H9 (cell line): ENCODE results near the gene CCSER1. TPM values are rescaled to one million over a fixed set of nuclear protein-coding genes. Genes with fewer than 3 reads are reported as not detected.
A peak's percentile ranks its signal among the peaks of the same experiment; 100 is the strongest.
"Not testable (repeated sequence)": the region's sequence is repeated elsewhere in the genome, so short reads cannot be mapped to it uniquely, and the experiment has no call there.

ENCODE experiments used
- DNase-seq: peaks from one replicate; pipeline ENCODE4 v3.0.0-alpha.2; 2017
- H2AFZ ChIP-seq: one replicate; pipeline ENCODE4 v1.6.1; 2013; ENCODE audit warnings: mild to moderate bottlenecking, low read length, control low read depth, moderate library complexity
- H2AK5ac ChIP-seq: 2 replicates; pipeline ENCODE4 v1.6.1; 2013; ENCODE audit warnings: low read length, control low read depth, mixed read lengths; ENCODE audit not compliant: insufficient read length
- H2BK120ac ChIP-seq: one replicate; pipeline ENCODE4 v1.6.1; 2013; ENCODE audit warnings: low read depth, mild to moderate bottlenecking, low read length, control low read depth, inconsistent platforms; ENCODE audit not compliant: poor library complexity, severe bottlenecking
- H2BK12ac ChIP-seq: 2 replicates; pipeline ENCODE4 v1.6.1; 2013; ENCODE audit warnings: low read length, control low read depth, mixed read lengths, low read depth; ENCODE audit not compliant: insufficient read length
- H2BK15ac ChIP-seq: 2 replicates; pipeline ENCODE4 v1.6.1; 2013; ENCODE audit warnings: low read depth, low read length, control low read depth
- H2BK20ac ChIP-seq: one replicate; pipeline ENCODE4 v1.6.1; 2013; ENCODE audit warnings: low read depth, mild to moderate bottlenecking, low read length, control low read depth, inconsistent platforms; ENCODE audit not compliant: poor library complexity, severe bottlenecking
- H2BK5ac ChIP-seq: 2 replicates; pipeline ENCODE4 v1.6.1; 2013; ENCODE audit warnings: low read length, control low read depth, mixed read lengths; ENCODE audit not compliant: insufficient read length
- H3K14ac ChIP-seq: 2 replicates; pipeline ENCODE4 v1.6.1; 2013; ENCODE audit warnings: low read length, control low read depth; ENCODE audit not compliant: insufficient read depth
- H3K18ac ChIP-seq: 2 replicates; pipeline ENCODE4 v1.6.1; 2013; ENCODE audit warnings: low read depth, mild to moderate bottlenecking, mixed read lengths, low read length, control low read depth; ENCODE audit not compliant: insufficient read length
- H3K23ac ChIP-seq: 2 replicates; pipeline ENCODE4 v1.6.1; 2013; ENCODE audit warnings: low read length, control low read depth, mixed read lengths, low read depth; ENCODE audit not compliant: insufficient read length
- H3K23me2 ChIP-seq: 2 replicates; pipeline ENCODE4 v1.6.1; 2013; ENCODE audit warnings: low read depth, mild to moderate bottlenecking, mixed read lengths, low read length, control low read depth; ENCODE audit not compliant: insufficient read length, poor library complexity, severe bottlenecking
- H3K27ac ChIP-seq: 2 replicates; pipeline ENCODE4 v1.5.1; 2013; ENCODE audit warnings: low read length, control low read depth, mixed read lengths, low read depth; ENCODE audit not compliant: insufficient read length
- H3K27me3 ChIP-seq: 2 replicates; pipeline ENCODE4 v1.6.1; 2013; ENCODE audit warnings: low read length, control low read depth, inconsistent platforms; ENCODE audit not compliant: insufficient read depth
- H3K4ac ChIP-seq: 2 replicates; pipeline ENCODE4 v1.6.1; 2013; ENCODE audit warnings: low read depth, mild to moderate bottlenecking, control low read depth, inconsistent platforms, low read length, moderate library complexity
- H3K4me1 ChIP-seq: 2 replicates; pipeline ENCODE4 v1.6.1; 2013; ENCODE audit warnings: low read length, control low read depth, inconsistent platforms; ENCODE audit not compliant: insufficient read depth
- H3K4me2 ChIP-seq: 2 replicates; pipeline ENCODE4 v1.6.1; 2013; ENCODE audit warnings: low read length, control low read depth, mixed read lengths; ENCODE audit not compliant: insufficient read length, insufficient read depth
- H3K56ac ChIP-seq: 2 replicates; pipeline ENCODE4 v1.6.1; 2013; ENCODE audit warnings: low read depth, mild to moderate bottlenecking, mixed read lengths, low read length, control low read depth; ENCODE audit not compliant: insufficient read length
- H3K79me1 ChIP-seq: 2 replicates; pipeline ENCODE4 v1.6.1; 2013; ENCODE audit warnings: low read depth, mild to moderate bottlenecking, moderate library complexity, low read length, control low read depth, inconsistent platforms; ENCODE audit not compliant: insufficient read depth, poor library complexity, severe bottlenecking
- H3K79me2 ChIP-seq: 2 replicates; pipeline ENCODE4 v1.6.1; 2013; ENCODE audit warnings: low read length, control low read depth, inconsistent platforms; ENCODE audit not compliant: insufficient read depth
- H3K9ac ChIP-seq: 2 replicates; pipeline ENCODE4 v1.6.1; 2013; ENCODE audit warnings: low read length, control low read depth, mixed read lengths; ENCODE audit not compliant: insufficient read length; ENCODE audit errors: extremely low read depth
- H3K9me3 ChIP-seq: one replicate; pipeline ENCODE4 v1.6.1; 2013; ENCODE audit warnings: low read depth, low read length, inconsistent platforms; ENCODE audit not compliant: control insufficient read depth
- H3T11ph ChIP-seq: one replicate; pipeline ENCODE4 v1.6.1; 2013; ENCODE audit warnings: mild to moderate bottlenecking, low read length, control low read depth, inconsistent platforms
- H4K20me1 ChIP-seq: one replicate; pipeline ENCODE4 v1.6.1; 2013; ENCODE audit not compliant: control insufficient read depth, insufficient read length, insufficient read depth
- H4K5ac ChIP-seq: 2 replicates; pipeline ENCODE4 v1.6.1; 2013; ENCODE audit warnings: low read depth, mild to moderate bottlenecking, mixed read lengths, low read length, control low read depth; ENCODE audit not compliant: insufficient read length
- H4K8ac ChIP-seq: replicated peaks from 2 replicates; pipeline ENCODE4 v1.6.1; 2013; ENCODE audit warnings: low read length, control low read depth, mixed read lengths, low read depth; ENCODE audit not compliant: insufficient read length
- H4K91ac ChIP-seq: 2 replicates; pipeline ENCODE4 v1.6.1; 2013; ENCODE audit warnings: low read depth, mild to moderate bottlenecking, moderate library complexity, mixed read lengths, low read length, control low read depth; ENCODE audit not compliant: insufficient read length
- H3K27ac Mint-ChIP-seq, 3 experiments: 2 replicates in 2 of 3; 3 replicates in 1 of 3; pipeline ENCODE4 v1.8.0; 2020 to 2021; ENCODE audit warnings: mixed read lengths in 3 of 3, mild to moderate bottlenecking in 1 of 3, moderate library complexity in 1 of 3
- H3K27me3 Mint-ChIP-seq: 2 replicates; pipeline ENCODE4 v1.8.0; 2021; ENCODE audit warnings: low read depth, mild to moderate bottlenecking, moderate library complexity, mixed read lengths
- H3K36me3 Mint-ChIP-seq, 3 experiments: 2 replicates in 2 of 3; 3 replicates in 1 of 3; pipeline ENCODE4 v1.8.0; 2020 to 2021; ENCODE audit warnings: low read depth in 3 of 3, mixed read lengths in 3 of 3; ENCODE audit not compliant: insufficient read depth in 1 of 3
- H3K4me1 Mint-ChIP-seq, 2 experiments: 2 replicates each; pipeline ENCODE4 v1.8.0; 2020; ENCODE audit warnings: mixed read lengths in 2 of 2
- H3K4me3 Mint-ChIP-seq, 2 experiments: 2 replicates in 1 of 2; 3 replicates in 1 of 2; pipeline ENCODE4 v1.8.0; 2020 to 2021; ENCODE audit warnings: mild to moderate bottlenecking in 2 of 2, mixed read lengths in 2 of 2, moderate library complexity in 1 of 2
- H3K9me3 Mint-ChIP-seq, 2 experiments: 2 replicates in 1 of 2; 3 replicates in 1 of 2; pipeline ENCODE4 v1.8.0; 2020; ENCODE audit warnings: mild to moderate bottlenecking in 2 of 2, mixed read lengths in 2 of 2, moderate library complexity in 1 of 2
- WGBS: extraction: QIAGEN DNeasy Blood & Tissue Kit; methylation state at CpG from one replicate; pipeline ENCODE4 v1.1.7; 2013; ENCODE audit warnings: missing lambda C conversion rate, low lambda C conversion rate, mixed read lengths; ENCODE audit not compliant: insufficient read length; ENCODE audit errors: extremely low coverage; 5-methylcytosine and 5-hydroxymethylcytosine counted together
- total RNA-seq: library from RNA; stranded (reverse); gene quantifications from 2 replicates; pipeline ENCODE4 v1.2.1, GENCODE V29; 2021

The CCSER1 gene
- total RNA-seq, 1 experiment from 2014 or later: 0.37 TPM

DNA sequence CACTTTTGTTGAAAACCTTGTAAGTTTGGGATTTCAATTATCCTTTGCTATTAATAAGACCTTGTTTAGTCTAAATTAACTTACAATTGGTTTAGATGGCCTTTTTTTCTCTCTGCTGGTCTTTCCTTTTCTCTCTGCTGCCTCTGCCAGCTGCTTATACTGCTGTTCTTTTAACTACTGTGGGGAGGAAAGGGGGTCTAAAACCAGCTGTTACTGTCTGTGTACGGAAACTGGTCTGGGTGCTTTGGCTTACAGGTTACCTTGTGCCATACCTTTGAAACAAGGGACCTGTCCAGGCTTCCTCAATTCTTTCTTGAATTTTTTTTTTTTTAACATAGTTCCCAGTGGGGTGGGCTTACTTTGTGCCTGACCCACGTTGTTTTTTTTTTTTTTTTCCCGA, 1230.8 kb downstream of the CCSER1 start:
- H2BK20ac ChIP-seq, H3K18ac ChIP-seq, H3K79me2 ChIP-seq, H3K4me3 Mint-ChIP-seq, H2BK5ac ChIP-seq, DNase-seq, H3K27me3 ChIP-seq, H3K4me1 ChIP-seq, H3K4ac ChIP-seq, H3K4me1 Mint-ChIP-seq, H4K91ac ChIP-seq, H4K8ac ChIP-seq, H2BK15ac ChIP-seq, H3K9ac ChIP-seq, H3K27me3 Mint-ChIP-seq, H3K23ac ChIP-seq, H3T11ph ChIP-seq, H2BK12ac ChIP-seq, H3K56ac ChIP-seq, H3K27ac ChIP-seq, H2AFZ ChIP-seq, H2AK5ac ChIP-seq, H3K23me2 ChIP-seq, H4K20me1 ChIP-seq, H4K5ac ChIP-seq, H3K79me1 ChIP-seq, H3K14ac ChIP-seq, H3K4me2 ChIP-seq, H2BK120ac ChIP-seq, H3K9me3 ChIP-seq: not testable (repeated sequence)
- peaks cover 0 to 11% (median 8%) of the 10 kb centered on the region in 3 experiments; a peak in 5 of 7 replicates for H3K36me3 Mint-ChIP-seq
- peaks cover 13 to 16% of the 10 kb centered on the region in 2 experiments for H3K9me3 Mint-ChIP-seq
- WGBS: no CpG with 5 or more reads among the region's 3 CpGs
- peak overlapping the region in 1 of 3 experiments; percentile 25; a peak in 1 of 7 replicates for H3K27ac Mint-ChIP-seq

DNA sequence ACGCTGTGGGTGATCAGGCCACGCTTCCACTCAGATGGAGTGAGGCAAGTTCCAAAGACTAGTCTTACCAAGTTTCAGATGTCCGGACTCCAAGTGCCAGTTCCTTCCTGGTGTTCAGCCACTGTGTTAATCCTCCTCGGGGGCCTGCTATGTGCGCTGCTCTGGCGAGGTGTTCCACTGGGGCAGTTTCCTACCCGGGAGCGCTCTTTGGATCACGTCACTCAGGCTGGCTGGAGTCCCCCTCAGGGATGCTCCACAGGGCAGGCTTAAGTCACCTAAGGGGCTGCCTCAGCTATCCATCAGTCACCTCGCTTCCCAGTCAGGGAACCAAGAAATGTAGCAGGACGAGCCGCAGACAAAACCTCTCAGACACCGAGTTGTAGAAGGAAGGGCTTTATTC, 1231.4 kb downstream of the CCSER1 start:
- H2BK15ac ChIP-seq, H3K4me3 Mint-ChIP-seq, H3K14ac ChIP-seq, H3K23me2 ChIP-seq, H3K79me1 ChIP-seq, H3K4me1 ChIP-seq, H3K56ac ChIP-seq, DNase-seq, H3K4me1 Mint-ChIP-seq, H2AFZ ChIP-seq, H2BK5ac ChIP-seq, H2BK120ac ChIP-seq, H4K8ac ChIP-seq, H3K9ac ChIP-seq, H3K4me2 ChIP-seq, H3T11ph ChIP-seq, H4K20me1 ChIP-seq, H3K4ac ChIP-seq, H3K23ac ChIP-seq, H3K27ac ChIP-seq, H3K27me3 Mint-ChIP-seq, H2BK20ac ChIP-seq, H3K9me3 ChIP-seq, H3K18ac ChIP-seq, H2AK5ac ChIP-seq, H4K91ac ChIP-seq, H4K5ac ChIP-seq, H3K36me3 Mint-ChIP-seq, H3K79me2 ChIP-seq, H2BK12ac ChIP-seq, H3K27me3 ChIP-seq: not testable (repeated sequence)
- Mint-ChIP-seq H3K27ac (peak overlapping the region in 1 of 3 experiments; percentile 25; a peak in 1 of 7 replicates), H3K9me3 (peaks cover 8 to 12% of the 10 kb centered on the region in 2 experiments)
- WGBS: no CpG with 5 or more reads among the region's 13 CpGs
